Breast epithelium (tissue), 4 donors: ENCODE measurements around the gene DHRS3. TPM values are rescaled to one million over a fixed set of nuclear protein-coding genes. Genes with fewer than 3 reads are reported as not detected.
A peak's percentile ranks its signal among the peaks of the same experiment; 100 is the strongest.

ENCODE experiments used
- DNase-seq, 2 donors: peaks; one replicate each; pipeline ENCODE4 v3.0.0-alpha.2; 2019; ENCODE audit warnings: low spot score in 2 of 2
- H3K27ac ChIP-seq, 2 donors: fragments of 200-600 bp; sonication (generic) in 1 of 2; one replicate each; pipeline ENCODE4 v1.5.1; 2016 to 2019; ENCODE audit warnings: mild to moderate bottlenecking in 1 of 2
- H3K27me3 ChIP-seq, 2 donors: fragments of 200-600 bp; sonication (generic) in 1 of 2; one replicate each; pipeline versions ENCODE4 v1.5.1 to v1.6.0; 2017 to 2019; ENCODE audit warnings: control low read depth in 1 of 2, mild to moderate bottlenecking in 1 of 2
- H3K36me3 ChIP-seq: fragments of 200-600 bp; one replicate; pipeline ENCODE4 v1.5.1; 2019
- H3K4me1 ChIP-seq, 2 donors: fragments of 200-600 bp; sonication (generic); one replicate each; pipeline ENCODE4 v1.5.1; 2016 to 2019; ENCODE audit warnings: control low read depth in 1 of 2
- H3K4me3 ChIP-seq, 3 donors: fragments of 200-600 bp; sonication (generic); 1 replicate in 2 of 3; 2 replicates in 1 of 3; pipeline ENCODE4 v1.5.1; 2016 to 2019; ENCODE audit warnings: mild to moderate bottlenecking in 3 of 3, moderate library complexity in 2 of 3
- H3K9me3 ChIP-seq, 2 donors: fragments of 200-600 bp; sonication (generic) in 1 of 2; one replicate each; pipeline ENCODE4 v1.5.1; 2016 to 2019; ENCODE audit warnings: control low read depth in 1 of 2
- POLR2A ChIP-seq: fragments of 450-650 bp; IDR thresholded peaks from one replicate; pipeline ENCODE4 v1.6.1; 2016; ENCODE audit warnings: antibody characterized with exemption, mild to moderate bottlenecking, moderate library complexity
- POLR2AphosphoS5 ChIP-seq, 3 donors: sonication (generic); formaldehyde crosslinking; IDR thresholded peaks; one replicate each; pipeline ENCODE4 v1.6.1; 2017; ENCODE audit warnings: antibody characterized with exemption in 3 of 3
- intact Hi-C: fragments of 100-400 bp; cut with DNase I; formaldehyde crosslinking; loops from one replicate; pipeline ENCODE4 v1.15.1; 2023; ENCODE audit warnings: low total_unique reads
- total RNA-seq, 3 donors: library from RNA; depleted of rRNA; stranded (reverse); fragments of >200 nt; gene quantifications; one replicate each; pipeline ENCODE4 v1.1.0, GENCODE V29; 2016
- TF ChIP-seq, protein P1 (sequence below), 3 donors: fragments of 450-650 bp; IDR thresholded peaks; one replicate each; pipeline ENCODE4 v1.5.1; 2016 to 2017; ENCODE audit warnings: antibody characterized with exemption in 3 of 3, mild to moderate bottlenecking in 3 of 3, moderate library complexity in 3 of 3

Gene DHRS3
- total RNA-seq, 3 donors from 2014 or later: 109 to 151 (median 117) TPM

DNA sequence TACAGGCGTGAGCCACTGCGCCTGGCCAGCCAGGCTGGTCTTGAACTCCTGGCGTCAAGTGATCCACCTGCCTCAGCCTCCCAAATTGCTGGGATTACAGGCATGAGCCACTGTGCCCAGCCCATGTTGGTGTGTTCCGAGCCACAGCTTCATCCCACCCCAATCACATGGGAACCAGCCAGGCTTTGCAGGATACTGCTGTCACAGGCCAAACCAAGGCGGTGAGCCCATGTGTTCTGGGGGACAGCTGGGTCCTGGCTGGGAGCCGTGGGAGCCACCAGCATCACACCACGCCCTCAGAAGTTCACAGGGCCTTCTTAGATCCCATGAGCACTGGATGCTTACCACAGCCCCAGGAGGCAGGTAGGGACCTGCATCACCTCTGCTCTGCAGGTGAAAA, 56.9 kb downstream of the DHRS3 start:
- Histone ChIP-seq H3K4me3 (no peak overlapping the region), H3K36me3 (no peaks in the 10 kb centered on the region), H3K27me3 (no peaks in the 10 kb centered on the region), H3K27ac (no peak overlapping the region), H3K9me3 (peaks cover 7 to 8% of the 10 kb centered on the region in 2 donors), H3K4me1 (no peaks in the 10 kb centered on the region)
- no peak for DNase-seq
- intact Hi-C loops: no loop called here
- TF ChIP-seq, protein P1, sequence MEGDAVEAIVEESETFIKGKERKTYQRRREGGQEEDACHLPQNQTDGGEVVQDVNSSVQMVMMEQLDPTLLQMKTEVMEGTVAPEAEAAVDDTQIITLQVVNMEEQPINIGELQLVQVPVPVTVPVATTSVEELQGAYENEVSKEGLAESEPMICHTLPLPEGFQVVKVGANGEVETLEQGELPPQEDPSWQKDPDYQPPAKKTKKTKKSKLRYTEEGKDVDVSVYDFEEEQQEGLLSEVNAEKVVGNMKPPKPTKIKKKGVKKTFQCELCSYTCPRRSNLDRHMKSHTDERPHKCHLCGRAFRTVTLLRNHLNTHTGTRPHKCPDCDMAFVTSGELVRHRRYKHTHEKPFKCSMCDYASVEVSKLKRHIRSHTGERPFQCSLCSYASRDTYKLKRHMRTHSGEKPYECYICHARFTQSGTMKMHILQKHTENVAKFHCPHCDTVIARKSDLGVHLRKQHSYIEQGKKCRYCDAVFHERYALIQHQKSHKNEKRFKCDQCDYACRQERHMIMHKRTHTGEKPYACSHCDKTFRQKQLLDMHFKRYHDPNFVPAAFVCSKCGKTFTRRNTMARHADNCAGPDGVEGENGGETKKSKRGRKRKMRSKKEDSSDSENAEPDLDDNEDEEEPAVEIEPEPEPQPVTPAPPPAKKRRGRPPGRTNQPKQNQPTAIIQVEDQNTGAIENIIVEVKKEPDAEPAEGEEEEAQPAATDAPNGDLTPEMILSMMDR (IDR thresholded peaks at IDR 0.05): no peak
- TF ChIP-seq POLR2AphosphoS5 (IDR thresholded peaks at IDR 0.05) (no peak), POLR2A (no peak)

- Histone ChIP-seq H3K4me3 (no peak overlapping the region), H3K27ac (peak overlapping the region; percentile 93 to 94), H3K4me1 (no peaks in the 10 kb centered on the region), H3K36me3 (no peaks in the 10 kb centered on the region), H3K27me3 (no peaks in the 10 kb centered on the region), H3K9me3 (no peaks in the 10 kb centered on the region)
- no peak for DNase-seq
- intact Hi-C loops: no loop called here
- TF ChIP-seq POLR2AphosphoS5 (IDR thresholded peaks at IDR 0.05) (no peak), POLR2A (no peak)
- TF ChIP-seq, protein P1 (IDR thresholded peaks at IDR 0.05): no peak
Measured at GRCh38 chr1:12556957-12557935, 60.8 kb downstream of the DHRS3 start.

- Histone ChIP-seq H3K27ac (peak overlapping the region; percentile 93 to 94), H3K4me1 (no peaks in the 10 kb centered on the region), H3K27me3 (no peaks in the 10 kb centered on the region), H3K36me3 (no peaks in the 10 kb centered on the region), H3K4me3 (no peak overlapping the region), H3K9me3 (no peaks in the 10 kb centered on the region)
- DNase-seq: peak; percentile 68 to 86
- intact Hi-C loops: no loop called here
- TF ChIP-seq POLR2A (no peak), POLR2AphosphoS5 (IDR thresholded peaks at IDR 0.05) (peak; percentile 76 to 82 (median 78))
- TF ChIP-seq, protein P1 (IDR thresholded peaks at IDR 0.05): no peak
Measured at GRCh38 chr1:12556368-12556930, 61.6 kb downstream of the DHRS3 start.

- H3K36me3 ChIP-seq: no peaks in the 10 kb centered on the region
- no peak overlapping the region for H3K4me3 ChIP-seq
- peak overlapping the region; percentile 93 to 94 for H3K27ac ChIP-seq
- no peaks in the 10 kb centered on the region for H3K9me3 ChIP-seq
- intact Hi-C loops: no loop called here
- H3K27me3 ChIP-seq: no peaks in the 10 kb centered on the region
- no peaks in the 10 kb centered on the region for H3K4me1 ChIP-seq
- TF ChIP-seq POLR2A (no peak), POLR2AphosphoS5 (IDR thresholded peaks at IDR 0.05) (no peak)
- TF ChIP-seq, protein P1 (IDR thresholded peaks at IDR 0.05): no peak
- no peak for DNase-seq
Measured at GRCh38 chr1:12555411-12556367, 62.3 kb downstream of the DHRS3 start.
